HCEC 1CT (cell line): ENCODE results near the gene ACTRT2.

Experiments used
- DNase-seq: peaks from one replicate; pipeline ENCODE4 v3.0.0-alpha.2; 2017

ACTRT2 gene

GRCh38 chr1:3069491-3070308 lies 48.4 kb downstream of the ACTRT2 start:
- DNase-seq: no peak

- DNase-seq: no peak
Measured at GRCh38 chr1:3070309-3070643, 49.0 kb downstream of the ACTRT2 start.

GRCh38 chr1:3070644-3071564 lies 49.6 kb downstream of the ACTRT2 start:
- DNase-seq: no peak

- DNase-seq: no peak
Measured at GRCh38 chr1:3071565-3072390, 50.5 kb downstream of the ACTRT2 start.
